Neural progenitor cell (in vitro differentiated cells): ENCODE data around the gene STARD8. TPM values are rescaled to one million over a fixed set of nuclear protein-coding genes. Genes with fewer than 3 reads are reported as not detected.

Experiments
- DNase-seq: peaks from one replicate; pipeline ENCODE4 v3.0.0-alpha.2; 2016; ENCODE audit warnings: low spot score
- H2AFZ ChIP-seq: fragments of 200-600 bp; sonication (generic); replicated peaks from 2 replicates; pipeline ENCODE4 v1.6.1; 2016; ENCODE audit warnings: antibody characterized with exemption
- H3F3A ChIP-seq: fragments of 200-600 bp; sonication (generic); 2 replicates; pipeline ENCODE4 v1.6.1; 2016; ENCODE audit warnings: antibody characterized with exemption, low read depth
- H3K27ac ChIP-seq: fragments of 200-600 bp; sonication (generic); 2 replicates; pipeline ENCODE4 v1.5.1; 2016; ENCODE audit warnings: mild to moderate bottlenecking
- H3K27me3 ChIP-seq: fragments of 200-600 bp; sonication (generic); 2 replicates; pipeline ENCODE4 v1.6.1; 2016; ENCODE audit warnings: mild to moderate bottlenecking, moderate library complexity
- H3K36me3 ChIP-seq: fragments of 200-600 bp; sonication (generic); 2 replicates; pipeline ENCODE4 v1.5.1; 2016
- H3K4me1 ChIP-seq: fragments of 200-600 bp; sonication (generic); 2 replicates; pipeline ENCODE4 v1.6.1; 2016; ENCODE audit warnings: mixed run types
- H3K4me2 ChIP-seq: fragments of 200-600 bp; sonication (generic); 2 replicates; pipeline ENCODE4 v1.6.1; 2016
- H3K4me3 ChIP-seq: fragments of 200-600 bp; sonication (generic); 2 replicates; pipeline ENCODE4 v1.5.1; 2016
- H3K79me2 ChIP-seq: fragments of 200-600 bp; sonication (generic); 2 replicates; pipeline ENCODE4 v1.6.1; 2016; ENCODE audit warnings: low read depth
- H3K9ac ChIP-seq: fragments of 200-600 bp; sonication (generic); 2 replicates; pipeline ENCODE4 v1.6.1; 2016
- H3K9me3 ChIP-seq: fragments of 200-600 bp; sonication (generic); 2 replicates; pipeline ENCODE4 v1.5.1; 2016; ENCODE audit warnings: low read depth
- H4K20me1 ChIP-seq: fragments of 200-600 bp; sonication (generic); 2 replicates; pipeline ENCODE4 v1.6.1; 2016; ENCODE audit warnings: low read depth
- H3K27ac Mint-ChIP-seq: 3 replicates; pipeline ENCODE4 v1.8.0; 2021; ENCODE audit warnings: mixed read lengths
- H3K27me3 Mint-ChIP-seq: 2 replicates; pipeline ENCODE4 v1.8.0; 2022; ENCODE audit warnings: low read depth, mild to moderate bottlenecking, inconsistent platforms, moderate library complexity, mixed read lengths; ENCODE audit not compliant: insufficient read depth
- H3K36me3 Mint-ChIP-seq: 3 replicates; pipeline ENCODE4 v1.8.0; 2021; ENCODE audit warnings: mixed read lengths
- H3K4me1 Mint-ChIP-seq: 3 replicates; pipeline ENCODE4 v1.8.0; 2021; ENCODE audit warnings: mixed read lengths
- H3K4me3 Mint-ChIP-seq: 3 replicates; pipeline ENCODE4 v1.8.0; 2021; ENCODE audit warnings: mild to moderate bottlenecking, moderate library complexity, mixed read lengths
- H3K9me3 Mint-ChIP-seq: 3 replicates; pipeline ENCODE4 v1.8.0; 2020; ENCODE audit warnings: mixed read lengths
- CTCF ChIP-seq: fragments of 200-600 bp; sonication (generic); IDR thresholded peaks from 2 replicates; pipeline ENCODE4 v1.5.1; 2017; ENCODE audit warnings: antibody characterized with exemption, mild to moderate bottlenecking
- EZH2 ChIP-seq: fragments of 200-600 bp; sonication (generic); IDR thresholded peaks from 2 replicates; pipeline ENCODE4 v1.6.1; 2017; ENCODE audit warnings: antibody characterized with exemption, mild to moderate bottlenecking, moderate library complexity
- EZH2phosphoT487 ChIP-seq: fragments of 200-600 bp; sonication (generic); IDR thresholded peaks from 2 replicates; pipeline ENCODE4 v1.6.1; 2017; ENCODE audit warnings: antibody characterized with exemption
- total RNA-seq: library from RNA; depleted of rRNA; stranded (reverse); fragments of >200 nt; gene quantifications from 2 replicates; pipeline ENCODE4 v1.2.3, GENCODE V29; 2015; ENCODE audit warnings: low replicate concordance

The STARD8 gene
- total RNA-seq, 1 donor from 2014 or later = 0.82 TPM

DNA sequence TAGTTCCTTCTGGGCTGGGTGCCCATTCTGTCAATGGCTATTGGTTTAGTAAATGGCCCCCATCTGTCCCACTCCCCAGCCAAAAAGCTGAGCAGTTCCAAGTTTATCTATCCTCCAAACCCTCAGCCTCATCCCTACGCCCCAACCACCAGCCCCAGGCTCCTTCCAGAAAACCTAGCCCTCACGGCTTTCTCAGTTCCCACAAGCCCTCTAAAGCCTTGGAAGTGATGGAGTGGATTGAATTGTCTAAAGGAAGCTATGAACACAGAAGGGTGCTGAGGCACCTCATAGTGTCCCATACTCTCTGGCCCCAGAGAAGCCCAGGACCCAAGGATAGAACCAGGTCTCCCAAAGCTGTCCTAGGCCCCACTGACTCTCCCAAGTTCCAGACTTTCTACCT is 105.8 kb downstream of the STARD8 start:
- Histone ChIP-seq H3K27me3 (no peaks in the 10 kb centered on the region), H2AFZ (no peak overlapping the region), H3K9me3 (no peaks in the 10 kb centered on the region), H4K20me1 (no peaks in the 10 kb centered on the region), H3K79me2 (no peaks in the 10 kb centered on the region), H3K4me2 (no peak overlapping the region), H3K9ac (no peak overlapping the region), H3K36me3 (no peaks in the 10 kb centered on the region), H3F3A (no peaks in the 10 kb centered on the region), H3K4me3 (no peak overlapping the region), H3K4me1 (no peaks in the 10 kb centered on the region), H3K27ac (no peak overlapping the region)
- H3K27me3 Mint-ChIP-seq = peaks cover 3% of the 10 kb centered on the region
- no peak for DNase-seq
- no peak overlapping the region for H3K27ac Mint-ChIP-seq
- no peak for TF ChIP-seq CTCF
- TF ChIP-seq EZH2 = no peak
- TF ChIP-seq EZH2phosphoT487 = no peak
- H3K4me3 Mint-ChIP-seq = no peak overlapping the region
- H3K36me3 Mint-ChIP-seq = no peaks in the 10 kb centered on the region
- no peaks in the 10 kb centered on the region for H3K4me1 Mint-ChIP-seq
- H3K9me3 Mint-ChIP-seq = no peaks in the 10 kb centered on the region

GRCh38 chrX:68754406-68754805 is 106.9 kb downstream of the STARD8 start:
- no peaks in the 10 kb centered on the region for H3K4me1 Mint-ChIP-seq
- Histone ChIP-seq H3K27me3 (no peaks in the 10 kb centered on the region), H3K4me3 (no peak overlapping the region), H3K4me1 (no peaks in the 10 kb centered on the region), H4K20me1 (no peaks in the 10 kb centered on the region), H2AFZ (no peak overlapping the region), H3K36me3 (no peaks in the 10 kb centered on the region), H3F3A (no peaks in the 10 kb centered on the region), H3K27ac (no peak overlapping the region), H3K79me2 (no peaks in the 10 kb centered on the region), H3K9me3 (no peaks in the 10 kb centered on the region), H3K4me2 (no peak overlapping the region), H3K9ac (no peak overlapping the region)
- no peaks in the 10 kb centered on the region for H3K27me3 Mint-ChIP-seq
- no peaks in the 10 kb centered on the region for H3K9me3 Mint-ChIP-seq
- DNase-seq = no peak
- no peak overlapping the region for H3K4me3 Mint-ChIP-seq
- H3K27ac Mint-ChIP-seq = no peak overlapping the region
- no peaks in the 10 kb centered on the region for H3K36me3 Mint-ChIP-seq
- TF ChIP-seq EZH2phosphoT487 (no peak), EZH2 (no peak), CTCF (no peak)

- Histone ChIP-seq H3K27me3 (no peaks in the 10 kb centered on the region), H3K9me3 (no peaks in the 10 kb centered on the region), H3K9ac (no peak overlapping the region), H4K20me1 (no peaks in the 10 kb centered on the region), H3F3A (no peaks in the 10 kb centered on the region), H3K4me3 (no peak overlapping the region), H3K27ac (no peak overlapping the region), H3K79me2 (no peaks in the 10 kb centered on the region), H3K36me3 (no peaks in the 10 kb centered on the region), H3K4me2 (no peak overlapping the region), H2AFZ (no peak overlapping the region), H3K4me1 (no peaks in the 10 kb centered on the region)
- Mint-ChIP-seq H3K27ac (no peak overlapping the region), H3K36me3 (no peaks in the 10 kb centered on the region), H3K4me1 (no peaks in the 10 kb centered on the region), H3K9me3 (no peaks in the 10 kb centered on the region), H3K27me3 (no peaks in the 10 kb centered on the region), H3K4me3 (no peak overlapping the region)
- DNase-seq = no peak
- TF ChIP-seq CTCF = no peak
- no peak for TF ChIP-seq EZH2
- TF ChIP-seq EZH2phosphoT487 = no peak
Measured at GRCh38 chrX:68755616-68756125, 108.2 kb downstream of the STARD8 start.
